Psoas muscle (tissue), 8 donors: ENCODE results near the gene ATAD3A. TPM values are rescaled to one million over a fixed set of nuclear protein-coding genes. Genes with fewer than 3 reads are reported as not detected.
"Not testable (repeated sequence)": the region's sequence is repeated elsewhere in the genome, so short reads cannot be mapped to it uniquely, and the experiment has no call there.

Experiments used
- ATAC-seq, 4 donors: fragments of 200-7000 bp; cut with Tn5 transposase; one replicate each; pipeline ENCODE4 v1.9.1; 2020; ENCODE audit warnings: moderate library complexity in 3 of 4, mild to moderate bottlenecking in 2 of 4
- DNase-seq, 2 donors: peaks; one replicate each; pipeline ENCODE4 v3.0.0-alpha.2; 2020
- H3K27ac ChIP-seq: fragments of 200-600 bp; one replicate; pipeline ENCODE4 v1.8.0; 2022
- H3K27me3 ChIP-seq, 3 donors: fragments of 200-600 bp in 1 of 3; one replicate each; pipeline versions ENCODE4 v1.6.1 to v1.8.0; 2013 to 2022; ENCODE audit warnings: low read length in 2 of 3, mild to moderate bottlenecking in 2 of 3, moderate library complexity in 1 of 3; ENCODE audit not compliant: insufficient read depth in 3 of 3
- H3K36me3 ChIP-seq, 2 donors: fragments of 200-600 bp in 1 of 2; one replicate each; pipeline versions ENCODE4 v1.6.1 to v1.8.0; 2013 to 2022; ENCODE audit warnings: low read depth in 1 of 2, mild to moderate bottlenecking in 1 of 2, moderate library complexity in 1 of 2; ENCODE audit not compliant: insufficient read depth in 1 of 2
- H3K4me1 ChIP-seq: fragments of 200-600 bp; one replicate; pipeline ENCODE4 v1.8.0; 2022
- H3K4me3 ChIP-seq: fragments of 200-600 bp; one replicate; pipeline ENCODE4 v1.8.0; 2022; ENCODE audit warnings: mild to moderate bottlenecking
- H3K9me3 ChIP-seq: fragments of 200-600 bp; one replicate; pipeline ENCODE4 v1.8.0; 2022
- CTCF ChIP-seq: fragments of 200-600 bp; IDR thresholded peaks from one replicate; pipeline ENCODE4 v1.8.0; 2022; ENCODE audit warnings: antibody characterized with exemption
- WGBS, 3 donors: extraction: QIAGEN DNeasy Blood & Tissue Kit; methylation state at CpG; one replicate each; pipeline versions ENCODE4 v1.1.6 to v1.1.7; 2013; 5-methylcytosine and 5-hydroxymethylcytosine counted together
- intact Hi-C, 2 donors: fragments of 100-400 bp; cut with DNase I; formaldehyde crosslinking; loops; one replicate each; pipeline versions ENCODE4 v1.11.0 to v1.14.2; 2022
- polyA plus RNA-seq, 3 donors: library from polyadenylated mRNA; stranded (reverse); fragments of 200-250 nt; gene quantifications; one replicate each; pipeline ENCODE4 v1.2.3, GENCODE V29; 2013
- total RNA-seq, 4 donors: library from RNA; stranded (reverse); fragmentation: NEBNext Ultra II Directional in 2 of 4; extraction: Animal tissue kit (Norgen Biotek cat#: 25700) in 2 of 4; gene quantifications; one replicate each; pipeline versions ENCODE4 v1.2.1 to v1.2.4, GENCODE V29; 2021 to 2023
- donor health status: healthy with polysubstance abuse.
- donor health status: DM: no; HTN: no; CAD: no; lungs with moderate emphysema.
- donor health status: Bipolar disorder and iron deficiency.
- donor health status: healthy.
- donor health status: DM: yes; HTN: yes; CAD: no.
- donor health status: DM: no; HTN: no; CAD: no.
- donor health status: DM: no; HTN: no; CAD: no.
- donor health status: DM: yes; HTN: yes; CAD: no.

ATAD3A gene
- total and polyA plus RNA-seq, 7 donors, result 20.6 to 48.6 (median 33.5) TPM

GRCh38 chr1:1507305-1507704 lies 4.7 kb upstream of the ATAD3A start:
- ATAC-seq (no peak), DNase-seq (no peak)

GRCh38 chr1:1508775-1509464 lies 3.0 kb upstream of the ATAD3A start:
- not testable (repeated sequence) for H3K36me3 ChIP-seq, H3K9me3 ChIP-seq, DNase-seq, H3K27me3 ChIP-seq
- intact Hi-C loops, result loop anchor here in 1 of 2 donors (10.0 kb wide), 1 partner anchor 104 kb away; the partner anchor contains the start of gene MRPL20
- peak overlapping the region; percentile 65 for H3K27ac ChIP-seq
- peak; percentile 33 to 64 (median 52) for ATAC-seq
- peaks cover 23% of the 10 kb centered on the region for H3K4me1 ChIP-seq
- WGBS, 3 donors, result 56 to 62% (median 61%) methylated on average over 21 to 31 of the region's 34 CpGs
- H3K4me3 ChIP-seq, result peak overlapping the region; percentile 46

More at GRCh38 chr1:1507305-1507704, 4.7 kb upstream of the ATAD3A start:
- Histone ChIP-seq H3K27ac (no peak overlapping the region), H3K4me3 (no peak overlapping the region), H3K36me3 (no peaks in the 10 kb centered on the region), H3K27me3 (no peaks in the 10 kb centered on the region), H3K4me1 (peaks cover 23% of the 10 kb centered on the region), H3K9me3 (no peaks in the 10 kb centered on the region)
- WGBS, 3 donors, result 92 to 94% (median 93%) methylated on average over 4 of the region's 4 CpGs
- intact Hi-C loops, result loop anchor here in 1 of 2 donors (10.0 kb wide), 1 partner anchor 103 kb away; the partner anchor contains the start of gene MRPL20
- no peak for TF ChIP-seq CTCF

- not testable (repeated sequence) for ATAC-seq, DNase-seq, H3K9me3 ChIP-seq, H3K36me3 ChIP-seq, H3K27ac ChIP-seq, H3K4me3 ChIP-seq, H3K27me3 ChIP-seq
- WGBS, 3 donors, result 77 to 86% (median 83%) methylated on average over 11 to 17 of the region's 21 CpGs
- peaks cover 23% of the 10 kb centered on the region for H3K4me1 ChIP-seq
- intact Hi-C loops, result loop anchor here in 1 of 2 donors (10.0 kb wide), 1 partner anchor 105 kb away; the partner anchor contains the start of gene MRPL20
Observed at GRCh38 chr1:1509465-1509850, 2.5 kb upstream of the ATAD3A start.

GRCh38 chr1:1510912-1511532 lies 940 bp upstream of the ATAD3A start:
- no peak for TF ChIP-seq CTCF
- Histone ChIP-seq H3K36me3 (peaks cover 0 to 8% of the 10 kb centered on the region in 2 donors), H3K27me3 (no peaks in the 10 kb centered on the region), H3K9me3 (no peaks in the 10 kb centered on the region), H3K27ac (peak overlapping the region; percentile 89), H3K4me3 (peak overlapping the region; percentile 88), H3K4me1 (peaks cover 14% of the 10 kb centered on the region)
- intact Hi-C loops, result no loop called here
- ATAC-seq (peak in 1 of 4 donors; percentile 9), DNase-seq (no peak)
- WGBS, 3 donors, result 10 to 12% (median 12%) methylated on average over 17 of the region's 17 CpGs

GRCh38 chr1:1512425-1512824 lies 463 bp downstream of the ATAD3A start:
- whole genome bisulfite sequencing, 3 donors, result 0 to 1% (median 0%) methylated on average over 7 to 47 of the region's 52 CpGs
- Histone ChIP-seq H3K4me3 (peak overlapping the region; percentile 88), H3K36me3 (peaks cover 0 to 18% of the 10 kb centered on the region in 2 donors), H3K27ac (peak overlapping the region; percentile 89), H3K4me1 (peaks cover 11% of the 10 kb centered on the region)
- intact Hi-C loops, ATAC-seq, H3K9me3 ChIP-seq, DNase-seq, H3K27me3 ChIP-seq: not testable (repeated sequence)

GRCh38 chr1:1513675-1514074 lies 1.7 kb downstream of the ATAD3A start:
- H3K9me3 ChIP-seq, H3K27me3 ChIP-seq, H3K4me3 ChIP-seq, DNase-seq, H3K4me1 ChIP-seq, ATAC-seq, H3K27ac ChIP-seq, intact Hi-C loops: not testable (repeated sequence)
- 73 to 79% (median 74%) methylated on average over 9 to 17 of the region's 18 CpGs for WGBS, 3 donors
- peaks cover 0 to 22% of the 10 kb centered on the region in 2 donors for H3K36me3 ChIP-seq

- intact Hi-C loops, H3K4me3 ChIP-seq, H3K27ac ChIP-seq, ATAC-seq, DNase-seq, H3K4me1 ChIP-seq, H3K9me3 ChIP-seq, H3K27me3 ChIP-seq: not testable (repeated sequence)
- WGBS, 3 donors, result 60 to 75% (median 66%) methylated on average over 9 to 14 of the region's 16 CpGs
- H3K36me3 ChIP-seq, result peaks cover 0 to 22% of the 10 kb centered on the region in 2 donors
Observed at GRCh38 chr1:1514376-1514775, 2.4 kb downstream of the ATAD3A start.

- WGBS, 3 donors, result 93 to 96% (median 95%) methylated on average over 14 of the region's 14 CpGs
- H3K4me3 ChIP-seq, DNase-seq, H3K27me3 ChIP-seq, H3K4me1 ChIP-seq, ATAC-seq, H3K9me3 ChIP-seq, H3K27ac ChIP-seq: not testable (repeated sequence)
- intact Hi-C loops, result loop anchor here in 1 of 2 donors (5.0 kb wide), 1 partner anchor 45 kb away; no protein-coding TSS in a partner anchor
- peaks cover 0 to 44% of the 10 kb centered on the region in 2 donors for H3K36me3 ChIP-seq
Observed at GRCh38 chr1:1516923-1517322, 5.0 kb downstream of the ATAD3A start.
